H1 (cell line): ENCODE results near the gene GLRX5. TPM values are rescaled to one million over a fixed set of nuclear protein-coding genes. Genes with fewer than 3 reads are reported as not detected.

Experiments
- CTCF ChIA-PET: fragments of 300-600 bp; sonication (Branson Sonifier 250); formaldehyde crosslinking; loops from one replicate; lab custom pipeline; 2021; ENCODE audit not compliant: partially characterized antibody; lab: Charles Lee
- POLR2A ChIA-PET: fragments of 300-600 bp; sonication (Branson Sonifier 250); formaldehyde crosslinking; loops from one replicate; lab custom pipeline; 2021; ENCODE audit warnings: inconsistent platforms; ENCODE audit not compliant: partially characterized antibody; lab: Charles Lee
- DNase-seq, 2 experiments: peaks; one replicate each; pipeline versions ENCODE4 v3.0.0 to v3.0.0-alpha.2; 2010 to 2022; ENCODE audit warnings: low spot score in 2 of 2, low read depth in 1 of 2, mixed read lengths in 1 of 2
- FAIRE-seq: peaks from 2 replicates; lab custom pipeline; 2011; peaks lifted over from hg19 to GRCh38; lab: Jason Lieb, UNC
- H2AFZ ChIP-seq: 2 replicates; pipeline ENCODE4 v1.8.1; 2012; ENCODE audit warnings: low read length, inconsistent platforms
- H2AK5ac ChIP-seq: 2 replicates; pipeline ENCODE4 v1.6.1; 2013; ENCODE audit warnings: low read depth, low read length
- H2BK120ac ChIP-seq: replicated peaks from 2 replicates; pipeline ENCODE3; 2013; ENCODE audit warnings: low read depth, low read length, inconsistent platforms
- H2BK12ac ChIP-seq: 2 replicates; pipeline ENCODE4 v1.6.1; 2013; ENCODE audit warnings: low read depth, low read length
- H2BK15ac ChIP-seq: 2 replicates; pipeline ENCODE4 v1.6.1; 2013; ENCODE audit warnings: low read length
- H2BK20ac ChIP-seq: 2 replicates; pipeline ENCODE4 v1.6.1; 2013; ENCODE audit warnings: low read length
- H2BK5ac ChIP-seq: 2 replicates; pipeline ENCODE4 v1.6.1; 2013; ENCODE audit warnings: low read depth, low read length
- H3K14ac ChIP-seq: 2 replicates; pipeline ENCODE4 v1.6.1; 2013; ENCODE audit warnings: inconsistent platforms; ENCODE audit not compliant: insufficient read length
- H3K18ac ChIP-seq: 2 replicates; pipeline ENCODE4 v1.6.1; 2013; ENCODE audit warnings: low read length; ENCODE audit errors: extremely low read depth
- H3K23ac ChIP-seq: 2 replicates; pipeline ENCODE4 v1.6.1; 2013; ENCODE audit warnings: inconsistent platforms; ENCODE audit not compliant: insufficient read length
- H3K23me2 ChIP-seq: 2 replicates; pipeline ENCODE4 v1.6.1; 2013; ENCODE audit warnings: low read depth, low read length
- H3K27ac ChIP-seq: 2 replicates; pipeline ENCODE4 v1.6.1; 2011; ENCODE audit warnings: low read depth, low read length, inconsistent platforms
- H3K27me3 ChIP-seq, 4 experiments: replicated peaks in 1 of 4; 1 replicate in 1 of 4; 2 replicates in 3 of 4; pipeline versions ENCODE4 v1.6.1 to v1.8.1; 2011 to 2013; ENCODE audit warnings: low read length in 3 of 4, mild to moderate bottlenecking in 3 of 4, inconsistent platforms in 2 of 4, mixed read lengths in 2 of 4, moderate library complexity in 1 of 4; ENCODE audit not compliant: control insufficient read depth in 3 of 4, insufficient read depth in 3 of 4; ENCODE audit errors: extremely low read depth in 1 of 4
- H3K36me3 ChIP-seq, 4 experiments: 2 replicates each; pipeline versions ENCODE4 v1.6.1 to v1.8.1; 2011 to 2013; ENCODE audit warnings: mild to moderate bottlenecking in 4 of 4, low read length in 3 of 4, moderate library complexity in 2 of 4, control low read depth in 1 of 4, inconsistent platforms in 1 of 4; ENCODE audit not compliant: insufficient read depth in 4 of 4, control insufficient read depth in 2 of 4
- H3K4ac ChIP-seq: replicated peaks from 2 replicates; pipeline ENCODE3; 2013; ENCODE audit warnings: low read length, low read depth, mixed read lengths, inconsistent platforms; ENCODE audit not compliant: insufficient read length
- H3K4me1 ChIP-seq, 4 experiments: replicated peaks in 1 of 4; 1 replicate in 1 of 4; 2 replicates in 3 of 4; pipeline versions ENCODE4 v1.6.1 to v1.8.1; 2011 to 2013; ENCODE audit warnings: low read length in 3 of 4, inconsistent platforms in 2 of 4, mixed read lengths in 1 of 4; ENCODE audit not compliant: insufficient read depth in 4 of 4, control insufficient read depth in 3 of 4
- H3K4me2 ChIP-seq, 2 experiments: 2 replicates each; pipeline versions ENCODE4 v1.6.1 to v1.8.1; 2011 to 2013; ENCODE audit warnings: low read depth in 2 of 2, low read length in 2 of 2, control low read depth in 1 of 2, inconsistent platforms in 1 of 2, mild to moderate bottlenecking in 1 of 2; ENCODE audit not compliant: insufficient read depth in 1 of 2
- H3K4me3 ChIP-seq, 4 experiments: fragments of 200-600, 300-600 bp in 1 of 4; sonication (generic), shearing (Covaris generic), sonication (Bioruptor Twin) in 1 of 4; 2 replicates each; pipeline versions ENCODE4 v1.5.1 to v1.8.1; 2011 to 2016; ENCODE audit warnings: low read length in 4 of 4, low read depth in 3 of 4, control low read depth in 2 of 4, inconsistent platforms in 2 of 4, mild to moderate bottlenecking in 2 of 4, mixed read lengths in 1 of 4, moderate library complexity in 1 of 4; ENCODE audit not compliant: insufficient read depth in 2 of 4; ENCODE audit errors: extremely low read depth in 1 of 4
- H3K56ac ChIP-seq: replicated peaks from 2 replicates; pipeline ENCODE3; 2013; ENCODE audit warnings: low read depth, mild to moderate bottlenecking, mixed read lengths, low read length, inconsistent platforms; ENCODE audit not compliant: insufficient read length
- H3K79me1 ChIP-seq: 2 replicates; pipeline ENCODE4 v1.6.1; 2013; ENCODE audit warnings: low read depth, low read length, control low read depth
- H3K79me2 ChIP-seq, 2 experiments: 2 replicates each; pipeline versions ENCODE4 v1.6.1 to v1.8.1; 2012 to 2013; ENCODE audit warnings: low read length in 2 of 2, mild to moderate bottlenecking in 2 of 2, inconsistent platforms in 1 of 2; ENCODE audit not compliant: insufficient read depth in 2 of 2, control insufficient read depth in 1 of 2
- H3K9ac ChIP-seq, 4 experiments: replicated peaks in 1 of 4; 1 replicate in 1 of 4; 2 replicates in 3 of 4; pipeline versions ENCODE4 v1.6.1 to v1.8.1; 2011 to 2013; ENCODE audit warnings: low read depth in 3 of 4, low read length in 3 of 4, control low read depth in 2 of 4, mild to moderate bottlenecking in 2 of 4, moderate library complexity in 2 of 4, inconsistent platforms in 1 of 4; ENCODE audit errors: extremely low read depth in 1 of 4
- H3K9me3 ChIP-seq, 2 experiments: 2 replicates each; pipeline versions ENCODE4 v1.6.1 to v1.8.1; 2012 to 2013; ENCODE audit warnings: mild to moderate bottlenecking in 2 of 2, moderate library complexity in 2 of 2, control low read depth in 1 of 2, inconsistent platforms in 1 of 2, low read depth in 1 of 2, low read length in 1 of 2, mixed read lengths in 1 of 2; ENCODE audit not compliant: insufficient read depth in 2 of 2
- H4K20me1 ChIP-seq, 2 experiments: replicated peaks in 1 of 2; 2 replicates each; pipeline versions ENCODE3 to v1.8.1; 2011 to 2013; ENCODE audit warnings: inconsistent platforms in 2 of 2, low read length in 2 of 2, mild to moderate bottlenecking in 1 of 2; ENCODE audit not compliant: insufficient read depth in 2 of 2, control insufficient read depth in 1 of 2
- H4K5ac ChIP-seq: 2 replicates; pipeline ENCODE4 v1.6.1; 2013; ENCODE audit warnings: low read length, low read depth, mixed read lengths, inconsistent platforms; ENCODE audit not compliant: insufficient read length
- H4K8ac ChIP-seq: 2 replicates; pipeline ENCODE4 v1.8.0; 2013; ENCODE audit warnings: mild to moderate bottlenecking, moderate library complexity, low read length, inconsistent platforms; ENCODE audit not compliant: insufficient read depth; ENCODE audit errors: extremely low read depth
- H4K91ac ChIP-seq: replicated peaks from 2 replicates; pipeline ENCODE3; 2013; ENCODE audit warnings: low read length, mixed read lengths, inconsistent platforms; ENCODE audit not compliant: insufficient read length
- GTF2F1 ChIP-seq: IDR thresholded peaks from 2 replicates; pipeline ENCODE4 v1.6.1; 2012; ENCODE audit warnings: low read depth, low read length, improper control_type of control experiment, borderline replicate concordance
- YY1 ChIP-seq: IDR thresholded peaks from 2 replicates; pipeline ENCODE4 v1.6.1; 2011; ENCODE audit warnings: low read depth, mild to moderate bottlenecking, low read length
- WGBS, 2 experiments: shearing (Covaris generic) in 1 of 2; methylation state at CpG; one replicate each; pipeline versions ENCODE4 v1.1.6 to v1.1.7; 2013 to 2015; ENCODE audit warnings: low lambda C conversion rate in 2 of 2, mixed read lengths in 2 of 2, inconsistent platforms in 1 of 2, low coverage in 1 of 2, missing lambda C conversion rate in 1 of 2; ENCODE audit not compliant: insufficient replicate concordance in 2 of 2, insufficient coverage in 1 of 2, insufficient read length in 1 of 2; ENCODE audit errors: extremely low coverage in 1 of 2, missing lambda C conversion rate in 1 of 2; 5-methylcytosine and 5-hydroxymethylcytosine counted together
- polyA plus RNA-seq, 7 experiments: library from polyadenylated mRNA; depleted of rRNA in 3 of 7; stranded (reverse) in 5 of 7; unstranded in 2 of 7; fragments of >200 nt in 5 of 7; fragments of 200-250 nt in 2 of 7; gene quantifications; 1 replicate in 5 of 7; 2 replicates in 1 of 7; 4 replicates in 1 of 7; pipeline versions ENCODE4 v1.2.1 to v1.2.3, GENCODE V29; 2011 to 2013; ENCODE audit warnings: missing spikeins in 2 of 7, mixed read lengths in 2 of 7
- total RNA-seq: library from RNA; stranded (reverse); fragmentation: NEBNext Ultra II Directional; extraction: Animal tissue kit (Norgen Biotek cat#: 25700); gene quantifications from 2 replicates; pipeline ENCODE4 v1.2.1, GENCODE V29; 2021

The GLRX5 gene
- total and polyA plus RNA-seq, 2 of the 8 experiments (the other 6 are each of a cell fraction or from before 2014, with no cell fraction given): 70.1 to 88.8 TPM

GRCh38 chr14:95545515-95546168, 10.8 kb downstream of the GLRX5 start:
- Histone ChIP-seq H3K9me3 (0 out of 4 replicates have a peak, but pooled peaks cover 0 to 3% of the 10 kb centered on the region in 2 experiments), H3K9ac (no peak overlapping the region), H3K27me3 (no peaks in the 10 kb centered on the region), H3K23me2 (no peaks in the 10 kb centered on the region), H2BK120ac (no peak overlapping the region), H3K56ac (no peak overlapping the region), H3K18ac (no peak overlapping the region), H3K4me2 (no peak overlapping the region), H3K14ac (no peak overlapping the region), H3K23ac (no peak overlapping the region), H3K4me1 (no peaks in the 10 kb centered on the region; a peak in 1 of 7 replicates), H3K4me3 (no peak overlapping the region), H2AK5ac (no peak overlapping the region), H2BK12ac (no peak overlapping the region), H3K27ac (no peak overlapping the region), H2BK5ac (no peak overlapping the region), H3K4ac (no peak overlapping the region), H4K91ac (no peak overlapping the region), H4K5ac (no peak overlapping the region), H4K8ac (no peak overlapping the region), H3K79me2 (peaks cover 0 to 30% of the 10 kb centered on the region in 2 experiments; a peak in 3 of 4 replicates), H2BK20ac (no peak overlapping the region), H3K79me1 (peaks cover 9% of the 10 kb centered on the region), H4K20me1 (peaks cover 1 to 18% of the 10 kb centered on the region in 2 experiments), H2AFZ (no peak overlapping the region)
- 88% methylated on average over 5 of the region's 5 CpGs; no CpG with 5 or more reads in 1 of the 2 experiments for WGBS, 2 experiments
- ChIA-PET POLR2A (interaction anchor here (1.5 to 2.6 kb wide), 2 partner anchors 10 to 11 kb away, joined by 6 read pairs; partner anchors contain the start of gene GLRX5), CTCF (interaction anchor here (0.6 to 4.2 kb wide), 6 partner anchors 14 to 93 kb away, joined by 3 to 14 read pairs (median 4); no protein-coding TSS in a partner anchor)
- no peak for FAIRE-seq
- TF ChIP-seq GTF2F1 (no peak), YY1 (no peak)
- TF ChIP-seq, all 59 proteins: peak for 0
- Histone ChIP-seq H3K36me3 (peaks cover 3 to 7% (median 4%) of the 10 kb centered on the region in 4 experiments; a peak in 4 of 8 replicates), H2BK15ac (no peak overlapping the region)
- DNase-seq: no peak
